ENCODE measurements around the gene PPTC7. TPM values are rescaled to one million over a fixed set of nuclear protein-coding genes. Genes with fewer than 3 reads are reported as not detected.
"Not testable (repeated sequence)": the region's sequence is repeated elsewhere in the genome, so short reads cannot be mapped to it uniquely, and the experiment has no call there.

The PPTC7 gene
- total RNA-seq, 1 donor from 2014 or later: 12.3 TPM

GRCh38 chr12:110590806-110591326, 7.7 kb upstream of the PPTC7 start:
- Histone ChIP-seq H3K4me1 (peaks cover 0 to 2% of the 10 kb centered on the region in 2 donors), H3K36me3 (no peaks in the 10 kb centered on the region), H3K9me3 (no peaks in the 10 kb centered on the region), H3K27ac (peak overlapping the region; percentile 17 to 51), H3K27me3 (no peaks in the 10 kb centered on the region), H3K4me3 (no peak overlapping the region)
- no peak for DNase-seq (ENCODE audit: low spot score in 2 of 2)
- intact Hi-C loops (cut with DNase I): no loop called here
- TF ChIP-seq CTCF (IDR thresholded peaks at IDR 0.05): no peak

GRCh38 chr12:110590059-110590458, 6.9 kb upstream of the PPTC7 start:
- H3K36me3 ChIP-seq: no peaks in the 10 kb centered on the region
- peaks cover 0 to 10% of the 10 kb centered on the region in 2 donors for H3K4me1 ChIP-seq
- TF ChIP-seq CTCF (IDR thresholded peaks at IDR 0.05): no peak
- intact Hi-C loops (cut with DNase I): no loop called here
- no peak overlapping the region for H3K4me3 ChIP-seq
- DNase-seq (ENCODE audit: low spot score in 2 of 2): no peak
- no peaks in the 10 kb centered on the region for H3K9me3 ChIP-seq
- no peaks in the 10 kb centered on the region for H3K27me3 ChIP-seq
- no peak overlapping the region for H3K27ac ChIP-seq

- H3K9me3 ChIP-seq; H3K36me3 ChIP-seq; H3K27me3 ChIP-seq; H3K4me3 ChIP-seq; DNase-seq (ENCODE audit: low spot score in 2 of 2); H3K27ac ChIP-seq: not testable (repeated sequence)
- intact Hi-C loops (cut with DNase I): loop anchor here (10.0 kb wide), 2 partner anchors 482 to 592 kb away; partner anchors contain the start of genes ANKRD13A and GIT2
- H3K4me1 ChIP-seq: peaks cover 5 to 19% of the 10 kb centered on the region in 2 donors
These were observed 4.0 kb upstream of the PPTC7 start for GRCh38 chr12:110587102-110587501.

GRCh38 chr12:110585231-110585799, 2.2 kb upstream of the PPTC7 start:
- Histone ChIP-seq H3K27ac (peak overlapping the region; percentile 35 to 39), H3K4me3 (peak overlapping the region in 1 of 2 donors; percentile 16), H3K4me1 (peaks cover 8 to 36% of the 10 kb centered on the region in 2 donors), H3K36me3 (no peaks in the 10 kb centered on the region), H3K27me3 (no peaks in the 10 kb centered on the region), H3K9me3 (no peaks in the 10 kb centered on the region)
- no peak for TF ChIP-seq CTCF (IDR thresholded peaks at IDR 0.05)
- intact Hi-C loops (cut with DNase I): loop anchor here (10.0 kb wide), 2 partner anchors 481 to 591 kb away; partner anchors contain the start of genes ANKRD13A and GIT2
- DNase-seq (ENCODE audit: low spot score in 2 of 2): peak in 1 of 2 donors; percentile 69

GRCh38 chr12:110582276-110583136, 612 bp downstream of the PPTC7 start:
- TF ChIP-seq CTCF (IDR thresholded peaks at IDR 0.05): no peak
- H3K36me3 ChIP-seq: no peaks in the 10 kb centered on the region
- no peaks in the 10 kb centered on the region for H3K9me3 ChIP-seq
- intact Hi-C loops (cut with DNase I): loop anchor here (1.0 to 10.0 kb wide), 7 partner anchors 20 to 588 kb away; partner anchors contain the start of genes ANKRD13A, ARPC3, FAM216A and GIT2
- H3K4me3 ChIP-seq: peak overlapping the region; percentile 96 to 99
- H3K27ac ChIP-seq: peak overlapping the region; percentile 85 to 96
- H3K27me3 ChIP-seq: no peaks in the 10 kb centered on the region
- peak; percentile 22 to 79 for DNase-seq (ENCODE audit: low spot score in 2 of 2)
- peaks cover 8 to 38% of the 10 kb centered on the region in 2 donors for H3K4me1 ChIP-seq

- no peak for DNase-seq (ENCODE audit: low spot score in 2 of 2)
- no peaks in the 10 kb centered on the region for H3K36me3 ChIP-seq
- peak overlapping the region; percentile 85 to 96 for H3K27ac ChIP-seq
- H3K9me3 ChIP-seq: no peaks in the 10 kb centered on the region
- H3K4me3 ChIP-seq: peak overlapping the region; percentile 96 to 99
- H3K4me1 ChIP-seq: peaks cover 8 to 38% of the 10 kb centered on the region in 2 donors
- H3K27me3 ChIP-seq: no peaks in the 10 kb centered on the region
- no peak for TF ChIP-seq CTCF (IDR thresholded peaks at IDR 0.05)
- intact Hi-C loops (cut with DNase I): loop anchor here (2.0 to 10.0 kb wide), 5 partner anchors 21 to 587 kb away; partner anchors contain the start of genes ANKRD13A, ARPC3 and GIT2
These were observed 1.2 kb downstream of the PPTC7 start for GRCh38 chr12:110581931-110582275.

Measured in ascending aorta (tissue), 2 donors.